Hepatocyte (in vitro differentiated cells): ENCODE results near the gene NUDT4B.
"Not testable (repeated sequence)": the region's sequence is repeated elsewhere in the genome, so short reads cannot be mapped to it uniquely, and the experiment has no call there.

Experiments used
- EZH2phosphoT487 ChIP-seq: fragments of 200-600 bp; sonication (generic); IDR thresholded peaks from one replicate; pipeline ENCODE4 v1.6.1; 2018; ENCODE audit warnings: antibody characterized with exemption, mild to moderate bottlenecking, low read depth, moderate library complexity; ENCODE audit not compliant: unreplicated experiment, severe bottlenecking
- TF ChIP-seq, protein P1 (sequence below): fragments of 200-600 bp; sonication (generic); IDR thresholded peaks from 2 replicates; pipeline ENCODE4 v1.5.1; 2016; ENCODE audit warnings: antibody characterized with exemption, mild to moderate bottlenecking; ENCODE audit not compliant: poor library complexity

DNA sequence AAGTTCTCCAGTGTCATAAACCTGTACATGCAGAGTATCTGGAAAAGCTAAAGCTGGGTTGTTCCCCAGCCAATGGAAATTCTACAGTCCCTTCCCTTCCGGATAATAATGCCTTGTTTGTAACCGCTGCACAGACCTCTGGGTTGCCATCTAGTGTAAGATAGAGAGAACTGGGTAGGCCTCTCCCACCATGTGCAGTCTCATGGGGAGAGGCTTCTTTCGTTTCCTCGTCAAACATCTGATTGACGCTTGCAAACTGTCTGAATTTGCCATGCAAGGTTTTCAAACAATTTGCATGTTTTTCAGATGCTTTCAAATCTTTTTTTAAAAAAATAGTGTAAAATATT is 734 bp downstream of the NUDT4B start:
- TF ChIP-seq EZH2phosphoT487 = not testable (repeated sequence)
- TF ChIP-seq, protein P1, sequence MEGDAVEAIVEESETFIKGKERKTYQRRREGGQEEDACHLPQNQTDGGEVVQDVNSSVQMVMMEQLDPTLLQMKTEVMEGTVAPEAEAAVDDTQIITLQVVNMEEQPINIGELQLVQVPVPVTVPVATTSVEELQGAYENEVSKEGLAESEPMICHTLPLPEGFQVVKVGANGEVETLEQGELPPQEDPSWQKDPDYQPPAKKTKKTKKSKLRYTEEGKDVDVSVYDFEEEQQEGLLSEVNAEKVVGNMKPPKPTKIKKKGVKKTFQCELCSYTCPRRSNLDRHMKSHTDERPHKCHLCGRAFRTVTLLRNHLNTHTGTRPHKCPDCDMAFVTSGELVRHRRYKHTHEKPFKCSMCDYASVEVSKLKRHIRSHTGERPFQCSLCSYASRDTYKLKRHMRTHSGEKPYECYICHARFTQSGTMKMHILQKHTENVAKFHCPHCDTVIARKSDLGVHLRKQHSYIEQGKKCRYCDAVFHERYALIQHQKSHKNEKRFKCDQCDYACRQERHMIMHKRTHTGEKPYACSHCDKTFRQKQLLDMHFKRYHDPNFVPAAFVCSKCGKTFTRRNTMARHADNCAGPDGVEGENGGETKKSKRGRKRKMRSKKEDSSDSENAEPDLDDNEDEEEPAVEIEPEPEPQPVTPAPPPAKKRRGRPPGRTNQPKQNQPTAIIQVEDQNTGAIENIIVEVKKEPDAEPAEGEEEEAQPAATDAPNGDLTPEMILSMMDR = not testable (repeated sequence)
